ENCODE measurements around the gene SMCO4. TPM values are rescaled to one million over a fixed set of nuclear protein-coding genes. Genes with fewer than 3 reads are reported as not detected.

SMCO4 gene
- total and polyA plus RNA-seq, 2 experiments from 2014 or later, result 42.2 to 49.0 TPM

- DNase-seq (ENCODE audit: low spot score) (no peak), ATAC-seq (no peak)
- Mint-ChIP-seq H3K9me3 (no peaks in the 10 kb centered on the region), H3K36me3 (ENCODE audit: low read depth) (peaks cover 16% of the 10 kb centered on the region), H3K27ac (no peak overlapping the region), H3K4me1 (peaks cover 62% of the 10 kb centered on the region), H3K4me3 (no peak overlapping the region), H3K27me3 (ENCODE audit: insufficient read depth, low read depth, poor library complexity) (peaks cover 15% of the 10 kb centered on the region)
- Histone ChIP-seq H2AFZ (no peak overlapping the region), H3K4me2 (no peak overlapping the region), H3F3A (replicated peaks; ENCODE audit: low read depth) (peaks cover 5% of the 10 kb centered on the region; the same call in 1 of the 2 replicates), H3K79me2 (replicated peaks; ENCODE audit: insufficient read depth) (0 out of 2 replicates have a peak, but pooled peaks cover 5% of the 10 kb centered on the region), H4K20me1 (replicated peaks; ENCODE audit: insufficient read depth) (no peaks in the 10 kb centered on the region), H3K27ac (ENCODE audit: low read depth) (no peak overlapping the region), H3K36me3 (ENCODE audit: insufficient read depth) (no peaks in the 10 kb centered on the region), H3K4me1 (ENCODE audit: insufficient read depth) (peaks cover 24% of the 10 kb centered on the region), H3K9me2 (ENCODE audit: insufficient read depth) (0 out of 2 replicates have a peak, but pooled peaks cover 4% of the 10 kb centered on the region), H3K27me3 (ENCODE audit: insufficient read depth) (no peaks in the 10 kb centered on the region), H3K4me3 (no peak overlapping the region)
- TF ChIP-seq EZH2phosphoT487 (IDR thresholded peaks at IDR 0.05; ENCODE audit: unreplicated experiment) (no peak), CREB1 (CRISPR knock-in tag; IDR thresholded peaks at IDR 0.05; ENCODE audit: low read depth) (no peak), JUNB (IDR thresholded peaks at IDR 0.05; ENCODE audit: unreplicated experiment) (no peak), POLR2AphosphoS5 (IDR thresholded peaks at IDR 0.05; ENCODE audit: low read depth) (no peak), ZNF331 (CRISPR knock-in tag; IDR thresholded peaks at IDR 0.05; ENCODE audit: low read depth) (no peak), CTCF (conservative IDR thresholded peaks at IDR 0.05; ENCODE audit: low read depth in 2 of 2) (no peak), ZNF114 (CRISPR knock-in tag; IDR thresholded peaks at IDR 0.05) (no peak), EZH2 (IDR thresholded peaks at IDR 0.05; ENCODE audit: low read depth, unreplicated experiment) (no peak), STAT1 (IDR thresholded peaks at IDR 0.05; ENCODE audit: unreplicated experiment) (no peak), ETS1 (IDR thresholded peaks at IDR 0.05) (no peak)
These were observed 62.4 kb downstream of the SMCO4 start for GRCh38 chr11:93480756-93481155.

- Mint-ChIP-seq H3K4me3 (no peak overlapping the region), H3K27me3 (ENCODE audit: insufficient read depth, low read depth, poor library complexity) (peaks cover 15% of the 10 kb centered on the region), H3K36me3 (ENCODE audit: low read depth) (peaks cover 21% of the 10 kb centered on the region), H3K4me1 (peaks cover 59% of the 10 kb centered on the region), H3K9me3 (no peaks in the 10 kb centered on the region), H3K27ac (no peak overlapping the region)
- ATAC-seq (no peak), DNase-seq (ENCODE audit: low spot score) (no peak)
- H3K27ac ChIP-seq (ENCODE audit: low read depth), result no peak overlapping the region
- TF ChIP-seq STAT1 (IDR thresholded peaks at IDR 0.05; ENCODE audit: unreplicated experiment) (no peak), POLR2AphosphoS5 (IDR thresholded peaks at IDR 0.05; ENCODE audit: low read depth) (no peak), ZNF114 (CRISPR knock-in tag; IDR thresholded peaks at IDR 0.05) (no peak), REST (IDR thresholded peaks at IDR 0.05; ENCODE audit: unreplicated experiment) (no peak), ETS1 (IDR thresholded peaks at IDR 0.05) (no peak)
- peaks cover 5% of the 10 kb centered on the region; the same call in 1 of the 2 replicates for H3F3A ChIP-seq (replicated peaks; ENCODE audit: low read depth)
- H3K4me2 ChIP-seq, result no peak overlapping the region
- H3K4me1 ChIP-seq (ENCODE audit: insufficient read depth), result peaks cover 24% of the 10 kb centered on the region
- no peak overlapping the region for H2AFZ ChIP-seq
- no peaks in the 10 kb centered on the region for H3K79me2 ChIP-seq (replicated peaks; ENCODE audit: insufficient read depth)
- H3K4me3 ChIP-seq, result no peak overlapping the region
- H3K27me3 ChIP-seq (ENCODE audit: insufficient read depth), result no peaks in the 10 kb centered on the region
- no peaks in the 10 kb centered on the region for H4K20me1 ChIP-seq (replicated peaks; ENCODE audit: insufficient read depth)
- H3K9me2 ChIP-seq (ENCODE audit: insufficient read depth), result 0 out of 2 replicates have a peak, but pooled peaks cover 5% of the 10 kb centered on the region
- no peaks in the 10 kb centered on the region for H3K36me3 ChIP-seq (ENCODE audit: insufficient read depth)
These were observed 62.9 kb downstream of the SMCO4 start for GRCh38 chr11:93480256-93480655.

All from GM23338 (cell line).